ENCODE results near the gene MSI2. TPM values are rescaled to one million over a fixed set of nuclear protein-coding genes. Genes with fewer than 3 reads are reported as not detected.

The MSI2 gene
- total RNA-seq, 1 donor from 2014 or later = 21.1 TPM

DNA sequence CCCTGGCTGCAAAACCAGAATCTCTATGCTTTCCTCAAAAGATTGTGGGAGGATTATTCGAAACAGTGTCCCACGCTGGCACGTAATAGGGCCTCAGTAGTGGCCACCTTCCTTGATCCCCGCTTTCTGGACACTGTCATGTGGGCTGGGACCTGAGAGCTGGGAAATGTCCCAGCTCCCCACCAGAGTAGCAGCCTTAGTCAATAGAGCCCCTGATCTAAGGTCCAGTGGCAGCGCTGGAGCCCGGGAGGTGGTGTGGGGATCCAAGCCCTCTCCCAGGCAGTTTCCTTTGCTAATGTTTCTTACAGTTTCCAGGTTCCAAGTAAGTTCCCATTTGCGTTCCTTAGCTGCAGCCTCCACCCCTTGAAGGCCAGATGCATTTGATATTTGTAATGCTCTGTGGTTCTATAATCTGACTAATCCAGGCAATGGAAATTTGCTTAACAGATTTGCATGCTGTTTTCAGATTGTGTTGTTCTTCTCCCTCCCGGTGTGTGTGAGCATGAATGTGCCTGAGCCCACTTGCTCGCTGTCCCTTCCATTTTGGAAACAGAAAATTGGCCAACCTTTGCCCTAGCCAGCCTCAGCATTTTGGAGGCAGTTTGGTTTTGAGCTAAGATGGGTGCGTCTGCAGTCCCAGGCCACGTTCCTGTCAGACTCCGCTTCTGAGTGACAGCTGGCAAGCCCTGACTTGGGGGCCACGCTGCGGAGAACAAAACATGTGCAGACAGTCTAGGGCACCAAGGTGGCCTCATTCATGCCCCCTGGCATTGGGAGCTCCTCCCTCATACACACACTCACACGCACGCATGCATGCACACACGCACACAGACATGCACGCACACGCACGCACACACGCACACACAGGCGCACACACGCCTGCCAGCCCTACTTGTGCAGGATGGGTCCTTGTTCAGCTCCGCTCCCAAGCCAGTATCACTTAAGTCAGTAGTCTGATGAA, 419.4 kb downstream of the MSI2 start:
- H3K36me3 ChIP-seq (ENCODE audit: control insufficient read depth, insufficient read depth, low read length) = no peaks in the 10 kb centered on the region
- H3K27me3 ChIP-seq (ENCODE audit: control insufficient read depth, insufficient read depth, low read length) = no peaks in the 10 kb centered on the region
- TF ChIP-seq, protein P1, sequence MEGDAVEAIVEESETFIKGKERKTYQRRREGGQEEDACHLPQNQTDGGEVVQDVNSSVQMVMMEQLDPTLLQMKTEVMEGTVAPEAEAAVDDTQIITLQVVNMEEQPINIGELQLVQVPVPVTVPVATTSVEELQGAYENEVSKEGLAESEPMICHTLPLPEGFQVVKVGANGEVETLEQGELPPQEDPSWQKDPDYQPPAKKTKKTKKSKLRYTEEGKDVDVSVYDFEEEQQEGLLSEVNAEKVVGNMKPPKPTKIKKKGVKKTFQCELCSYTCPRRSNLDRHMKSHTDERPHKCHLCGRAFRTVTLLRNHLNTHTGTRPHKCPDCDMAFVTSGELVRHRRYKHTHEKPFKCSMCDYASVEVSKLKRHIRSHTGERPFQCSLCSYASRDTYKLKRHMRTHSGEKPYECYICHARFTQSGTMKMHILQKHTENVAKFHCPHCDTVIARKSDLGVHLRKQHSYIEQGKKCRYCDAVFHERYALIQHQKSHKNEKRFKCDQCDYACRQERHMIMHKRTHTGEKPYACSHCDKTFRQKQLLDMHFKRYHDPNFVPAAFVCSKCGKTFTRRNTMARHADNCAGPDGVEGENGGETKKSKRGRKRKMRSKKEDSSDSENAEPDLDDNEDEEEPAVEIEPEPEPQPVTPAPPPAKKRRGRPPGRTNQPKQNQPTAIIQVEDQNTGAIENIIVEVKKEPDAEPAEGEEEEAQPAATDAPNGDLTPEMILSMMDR (IDR thresholded peaks at IDR 0.05; ENCODE audit: insufficient read depth, low read length, severe bottlenecking) = no peak
- H3K4me3 ChIP-seq (ENCODE audit: low read depth, low read length) = no peak overlapping the region
- DNase-seq (ENCODE audit: low read depth) (no peak), FAIRE-seq (no peak)

DNA sequence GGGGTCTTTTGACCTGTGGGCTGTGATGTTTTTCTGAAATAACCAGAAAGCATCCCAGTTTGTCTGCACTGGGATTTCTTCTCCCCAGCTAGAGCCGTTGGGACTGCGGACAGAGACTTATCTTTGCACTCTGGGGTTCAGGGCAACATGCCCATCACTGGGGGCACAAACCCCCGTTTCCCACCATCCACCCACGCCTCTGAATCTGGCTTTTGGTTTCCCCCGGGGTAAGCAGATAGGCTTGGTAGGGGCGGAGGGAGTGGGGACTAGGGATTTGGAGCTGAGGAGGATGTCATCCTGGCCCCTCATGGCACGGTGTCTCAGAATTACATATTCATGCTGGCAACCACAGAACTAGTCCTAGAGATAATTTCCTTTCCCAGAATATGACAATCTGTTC, 420.2 kb downstream of the MSI2 start:
- no peak for DNase-seq (ENCODE audit: low read depth)
- TF ChIP-seq, protein P1 (IDR thresholded peaks at IDR 0.05; ENCODE audit: insufficient read depth, low read length, severe bottlenecking) = no peak
- no peak for FAIRE-seq
- no peaks in the 10 kb centered on the region for H3K36me3 ChIP-seq (ENCODE audit: control insufficient read depth, insufficient read depth, low read length)
- no peaks in the 10 kb centered on the region for H3K27me3 ChIP-seq (ENCODE audit: control insufficient read depth, insufficient read depth, low read length)
- H3K4me3 ChIP-seq (ENCODE audit: low read depth, low read length) = no peak overlapping the region

DNA sequence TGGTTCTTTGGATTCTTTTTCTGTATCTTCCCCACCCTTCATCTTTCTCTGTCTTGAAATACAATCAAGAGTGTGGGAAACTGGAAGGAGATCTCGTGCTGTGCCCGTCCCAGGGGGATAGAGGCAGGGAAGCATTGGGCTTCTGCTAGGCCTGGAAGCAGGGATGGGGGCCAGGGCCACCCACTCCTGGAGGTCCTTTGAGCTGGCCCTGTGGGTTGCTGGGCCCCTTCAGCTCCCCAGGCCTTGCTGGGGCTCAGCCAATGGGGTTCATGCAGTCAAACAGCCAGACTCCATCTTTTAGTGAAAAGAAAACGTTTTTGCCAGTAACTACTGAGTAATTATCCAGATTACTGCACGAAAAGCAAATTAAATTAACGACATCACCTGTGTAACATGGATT, 421.0 kb downstream of the MSI2 start:
- FAIRE-seq (no peak), DNase-seq (ENCODE audit: low read depth) (no peak)
- TF ChIP-seq, protein P1 (IDR thresholded peaks at IDR 0.05; ENCODE audit: insufficient read depth, low read length, severe bottlenecking) = no peak
- H3K4me3 ChIP-seq (ENCODE audit: low read depth, low read length) = no peak overlapping the region
- H3K36me3 ChIP-seq (ENCODE audit: control insufficient read depth, insufficient read depth, low read length) = no peaks in the 10 kb centered on the region
- H3K27me3 ChIP-seq (ENCODE audit: control insufficient read depth, insufficient read depth, low read length) = no peaks in the 10 kb centered on the region

DNA sequence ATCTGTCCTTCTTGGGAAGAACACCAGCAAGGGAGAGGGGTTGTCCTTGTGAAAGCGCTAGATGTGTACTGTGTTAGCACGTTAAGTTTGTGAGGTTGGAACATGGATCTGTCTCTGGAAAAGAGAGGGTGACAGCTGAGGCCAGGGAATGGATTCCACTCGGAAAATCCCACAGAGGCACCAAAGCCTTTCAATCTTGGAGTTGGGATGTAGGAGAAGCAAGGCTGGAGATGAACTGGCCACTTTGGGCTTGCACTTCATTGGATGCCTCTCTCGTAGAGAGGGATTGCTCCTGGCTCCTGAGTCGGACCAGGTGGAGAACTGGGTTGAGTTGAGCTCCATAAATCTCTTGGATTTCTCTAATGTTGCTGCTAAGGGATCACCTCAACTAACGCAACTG, 421.5 kb downstream of the MSI2 start:
- DNase-seq (ENCODE audit: low read depth) (no peak), FAIRE-seq (no peak)
- Histone ChIP-seq H3K27me3 (ENCODE audit: control insufficient read depth, insufficient read depth, low read length) (no peaks in the 10 kb centered on the region), H3K36me3 (ENCODE audit: control insufficient read depth, insufficient read depth, low read length) (no peaks in the 10 kb centered on the region), H3K4me3 (ENCODE audit: low read depth, low read length) (no peak overlapping the region)
- TF ChIP-seq, protein P1 (IDR thresholded peaks at IDR 0.05; ENCODE audit: insufficient read depth, low read length, severe bottlenecking) = no peak

DNA sequence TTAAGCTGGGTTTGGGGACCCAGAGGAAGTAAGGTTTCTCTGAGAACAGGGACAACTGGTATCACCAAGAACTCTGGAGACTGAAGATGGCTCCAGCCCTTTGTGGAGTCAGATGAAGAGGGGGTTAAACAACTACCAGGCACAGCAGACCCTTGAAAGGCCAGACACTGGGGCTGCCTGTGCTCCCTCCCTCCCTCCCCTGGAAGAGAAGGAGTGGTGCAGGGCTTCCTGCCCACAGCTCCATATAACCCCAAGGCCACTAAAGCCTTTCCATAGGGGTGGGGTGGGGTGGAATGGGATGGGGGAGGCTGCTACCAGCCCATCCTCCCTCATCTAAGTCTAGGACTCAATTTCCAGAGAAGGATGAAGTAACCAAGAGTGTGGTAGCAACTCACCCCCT, 422.1 kb downstream of the MSI2 start:
- no peaks in the 10 kb centered on the region for H3K27me3 ChIP-seq (ENCODE audit: control insufficient read depth, insufficient read depth, low read length)
- DNase-seq (ENCODE audit: low read depth) (no peak), FAIRE-seq (no peak)
- H3K36me3 ChIP-seq (ENCODE audit: control insufficient read depth, insufficient read depth, low read length) = no peaks in the 10 kb centered on the region
- no peak overlapping the region for H3K4me3 ChIP-seq (ENCODE audit: low read depth, low read length)
- TF ChIP-seq, protein P1 (IDR thresholded peaks at IDR 0.05; ENCODE audit: insufficient read depth, low read length, severe bottlenecking) = no peak

All from bronchial epithelial cell (primary cell).